Raji (cell line): ENCODE data around the gene IL1A.

Experiments used
- POLR2A ChIP-seq: IDR thresholded peaks from 2 replicates; pipeline ENCODE4 v1.6.1; 2011; ENCODE audit warnings: low read depth, low read length, control low read depth; ENCODE audit not compliant: insufficient read depth

Gene IL1A

GRCh38 chr2:112784199-112785189, at the start of gene IL1A:
TSS of gene IL1A (minus strand) at chr2:112784493. CDS start at chr2:112783770, 723 bp downstream.
- TF ChIP-seq POLR2A = no peak

- TF ChIP-seq POLR2A = no peak
Measured at GRCh38 chr2:112833976-112834375, 49.7 kb upstream of the IL1A start.

- TF ChIP-seq POLR2A = no peak
Measured at GRCh38 chr2:112832841-112833638, 48.7 kb upstream of the IL1A start.

GRCh38 chr2:112831946-112832840, 47.9 kb upstream of the IL1A start:
- no peak for TF ChIP-seq POLR2A

GRCh38 chr2:112831513-112831845, 47.2 kb upstream of the IL1A start:
- TF ChIP-seq POLR2A = no peak

- no peak for TF ChIP-seq POLR2A
Measured at GRCh38 chr2:112830682-112831512, 46.6 kb upstream of the IL1A start.

GRCh38 chr2:112829961-112830681, 45.8 kb upstream of the IL1A start:
- TF ChIP-seq POLR2A = no peak

GRCh38 chr2:112829101-112829960, 45.0 kb upstream of the IL1A start:
- no peak for TF ChIP-seq POLR2A

GRCh38 chr2:112828251-112828691, 44.0 kb upstream of the IL1A start:
- no peak for TF ChIP-seq POLR2A

- no peak for TF ChIP-seq POLR2A
Measured at GRCh38 chr2:112827604-112828185, 43.4 kb upstream of the IL1A start.

GRCh38 chr2:112827009-112827408, 42.7 kb upstream of the IL1A start:
- TF ChIP-seq POLR2A = no peak

GRCh38 chr2:112825706-112826105, 41.4 kb upstream of the IL1A start:
- no peak for TF ChIP-seq POLR2A
